Activated naive CD4-positive, alpha-beta T cell treated with anti-CD3 and anti-CD28 coated beads, Interleukin-2, amount 50 U/mL, for 24 hours (primary cell): ENCODE results near the gene TK2.
A peak's percentile ranks its signal among the peaks of the same experiment; 100 is the strongest.
"Not testable (repeated sequence)": the region's sequence is repeated elsewhere in the genome, so short reads cannot be mapped to it uniquely, and the experiment has no call there.

Source experiments
- H3K27ac Mint-ChIP-seq: one replicate; pipeline ENCODE4 v1.8.0; 2021; ENCODE audit warnings: mild to moderate bottlenecking, mixed read lengths
- H3K27me3 Mint-ChIP-seq: one replicate; pipeline ENCODE4 v1.8.0; 2021; ENCODE audit warnings: mixed read lengths
- H3K36me3 Mint-ChIP-seq: one replicate; pipeline ENCODE4 v1.8.0; 2021; ENCODE audit warnings: mixed read lengths
- H3K4me1 Mint-ChIP-seq: one replicate; pipeline ENCODE4 v1.8.0; 2021; ENCODE audit warnings: mixed read lengths
- H3K4me3 Mint-ChIP-seq: one replicate; pipeline ENCODE4 v1.8.0; 2021; ENCODE audit warnings: mild to moderate bottlenecking, mixed read lengths
- H3K9me3 Mint-ChIP-seq: one replicate; pipeline ENCODE4 v1.8.0; 2021; ENCODE audit warnings: mixed read lengths

The TK2 gene

DNA sequence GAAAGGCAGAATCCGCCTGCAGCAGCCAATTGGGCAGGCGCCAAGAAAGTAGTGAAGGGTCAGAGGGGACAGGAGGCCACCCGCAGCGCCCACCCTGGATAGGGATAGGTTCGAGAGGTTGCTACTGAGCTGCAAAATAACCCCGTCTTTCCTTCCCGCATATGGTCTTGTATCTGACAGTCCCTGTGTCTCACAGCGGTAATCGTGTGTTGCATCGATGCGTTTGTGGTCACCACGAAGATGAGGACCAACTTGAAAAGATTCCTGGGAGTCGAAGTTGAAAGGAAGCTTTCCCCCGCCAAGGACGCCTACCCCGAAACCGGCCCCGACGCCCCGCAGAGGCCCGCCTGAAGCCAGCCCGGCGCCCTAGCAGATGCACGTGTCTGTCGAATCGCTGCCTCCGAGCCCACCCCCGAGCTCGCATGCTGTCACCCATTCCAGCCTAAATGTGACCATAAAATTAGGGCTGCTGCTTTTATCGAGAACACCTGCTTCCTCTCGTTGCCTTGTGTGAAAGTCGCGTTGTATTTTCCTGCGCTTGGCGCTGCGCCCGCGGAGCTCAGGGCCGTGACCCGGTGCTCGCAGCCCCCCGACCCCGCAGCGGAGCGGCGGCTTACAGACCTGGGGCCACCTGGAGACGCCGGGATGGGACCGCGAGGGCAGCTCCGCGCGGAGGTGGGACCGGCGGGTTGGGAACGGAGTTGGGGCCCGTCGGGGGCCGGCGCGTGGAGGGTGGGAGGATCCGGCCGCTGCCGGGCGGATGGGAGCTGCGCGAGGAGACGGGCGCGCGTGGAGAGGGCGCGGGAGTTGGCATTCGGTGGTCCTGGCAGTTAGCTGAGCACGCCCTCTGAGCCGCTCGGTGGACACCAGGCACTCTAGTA, 29.0 kb upstream of the TK2 start, which contains the start of gene CMTM2:
TSS of gene CMTM2 (plus strand) at position 813 of the 881 bp plus-strand sequence. CDS start 145 bp downstream, outside the sequence.
- Mint-ChIP-seq H3K27me3 (peaks cover 8% of the 10 kb centered on the region), H3K9me3 (no peaks in the 10 kb centered on the region), H3K4me1 (peaks cover 8% of the 10 kb centered on the region), H3K36me3 (no peaks in the 10 kb centered on the region), H3K27ac (no peak within 1 kb of the TSS), H3K4me3 (peak within 1 kb of the TSS; percentile 75)

DNA sequence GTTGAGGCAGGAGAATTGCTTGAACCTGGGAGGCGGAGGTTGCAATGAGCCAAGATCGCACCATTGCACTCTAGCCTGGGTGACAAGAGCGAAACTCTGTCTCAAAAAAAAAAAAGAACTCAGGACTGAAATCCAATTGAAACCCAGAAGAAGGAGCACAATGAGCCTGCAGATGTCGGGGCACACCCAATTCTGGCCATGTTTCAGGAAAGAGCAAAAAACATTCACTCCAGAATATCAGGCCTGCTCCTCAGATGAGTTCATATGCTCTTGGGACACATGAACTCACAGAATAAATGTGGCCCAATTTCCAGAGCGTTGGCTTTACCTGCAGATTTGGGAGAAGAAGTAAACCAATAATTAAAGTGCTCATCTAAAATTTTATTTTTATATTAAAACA, 26.4 kb upstream of the TK2 start:
- peaks cover 8% of the 10 kb centered on the region for H3K27me3 Mint-ChIP-seq
- H3K9me3 Mint-ChIP-seq: no peaks in the 10 kb centered on the region
- no peak overlapping the region for H3K4me3 Mint-ChIP-seq
- no peaks in the 10 kb centered on the region for H3K36me3 Mint-ChIP-seq
- no peak overlapping the region for H3K27ac Mint-ChIP-seq
- peaks cover 8% of the 10 kb centered on the region for H3K4me1 Mint-ChIP-seq

GRCh38 chr16:66575060-66575459, 25.1 kb upstream of the TK2 start:
- no peak overlapping the region for H3K4me3 Mint-ChIP-seq
- H3K4me1 Mint-ChIP-seq: peaks cover 8% of the 10 kb centered on the region
- H3K36me3 Mint-ChIP-seq: no peaks in the 10 kb centered on the region
- no peak overlapping the region for H3K27ac Mint-ChIP-seq
- H3K27me3 Mint-ChIP-seq: peaks cover 8% of the 10 kb centered on the region
- no peaks in the 10 kb centered on the region for H3K9me3 Mint-ChIP-seq

DNA sequence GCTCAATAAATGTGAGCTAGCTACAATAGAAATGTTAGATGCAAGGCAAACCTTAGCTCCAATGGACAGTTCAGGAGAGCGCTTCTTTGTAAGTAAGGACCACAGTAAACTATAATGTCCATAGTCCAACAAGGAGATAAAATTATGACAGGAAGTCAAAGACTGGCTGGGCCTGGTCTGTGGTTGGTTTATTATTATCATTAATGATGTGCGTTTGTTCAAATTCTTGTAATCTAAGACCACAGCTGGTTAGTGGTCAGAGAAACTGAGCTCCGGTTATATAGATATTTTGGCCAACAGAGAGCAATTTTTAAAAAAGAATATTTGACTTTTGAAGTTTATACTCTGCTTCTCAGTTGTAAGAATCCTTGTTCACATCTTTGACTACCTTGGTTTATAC, 24.6 kb upstream of the TK2 start:
- Mint-ChIP-seq H3K27me3 (peaks cover 5% of the 10 kb centered on the region), H3K9me3 (no peaks in the 10 kb centered on the region), H3K27ac (no peak overlapping the region), H3K36me3 (no peaks in the 10 kb centered on the region), H3K4me3 (no peak overlapping the region), H3K4me1 (peaks cover 7% of the 10 kb centered on the region)

GRCh38 chr16:66574081-66574480, 24.2 kb upstream of the TK2 start:
- H3K27me3 Mint-ChIP-seq: peaks cover 3% of the 10 kb centered on the region
- peaks cover 4% of the 10 kb centered on the region for H3K4me1 Mint-ChIP-seq
- no peaks in the 10 kb centered on the region for H3K36me3 Mint-ChIP-seq
- H3K9me3 Mint-ChIP-seq: no peaks in the 10 kb centered on the region
- H3K27ac Mint-ChIP-seq: no peak overlapping the region
- no peak overlapping the region for H3K4me3 Mint-ChIP-seq

- H3K27me3 Mint-ChIP-seq: no peaks in the 10 kb centered on the region
- peaks cover 2% of the 10 kb centered on the region for H3K9me3 Mint-ChIP-seq
- H3K4me1 Mint-ChIP-seq: peaks cover 9% of the 10 kb centered on the region
- H3K4me3 Mint-ChIP-seq: no peak overlapping the region
- H3K36me3 Mint-ChIP-seq: peaks cover 4% of the 10 kb centered on the region
- no peak overlapping the region for H3K27ac Mint-ChIP-seq
Observed at GRCh38 chr16:66572356-66572755, 22.4 kb upstream of the TK2 start.

DNA sequence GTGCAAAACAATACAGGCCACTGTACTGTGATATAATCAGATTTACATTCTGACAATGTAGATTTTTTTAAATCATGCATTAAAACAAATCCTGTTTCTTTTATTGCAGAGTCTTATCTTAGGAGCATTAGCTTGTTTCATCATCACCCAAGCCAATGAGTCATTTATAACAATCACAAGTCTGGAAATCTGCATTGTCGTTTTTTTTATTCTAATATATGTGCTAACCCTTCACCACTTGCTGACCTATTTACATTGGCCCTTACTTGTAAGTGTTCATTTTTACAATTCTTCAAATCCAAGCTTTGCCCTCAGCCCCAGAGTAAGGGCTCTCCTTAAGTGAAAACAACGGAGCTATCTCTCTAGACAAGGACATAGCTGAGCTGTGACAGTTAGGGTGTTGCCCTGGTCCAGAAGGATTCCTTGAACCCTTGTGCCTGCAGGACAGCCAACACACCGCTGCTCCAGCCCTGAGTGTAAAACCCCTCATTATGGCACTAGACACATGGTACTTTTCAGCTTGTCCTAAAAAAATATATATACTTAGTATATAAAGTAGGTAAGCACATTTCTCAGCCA, 20.0 kb upstream of the TK2 start:
- Mint-ChIP-seq H3K4me1 (peaks cover 10% of the 10 kb centered on the region), H3K27me3 (no peaks in the 10 kb centered on the region), H3K9me3 (peaks cover 3% of the 10 kb centered on the region), H3K4me3 (no peak overlapping the region), H3K36me3 (peaks cover 9% of the 10 kb centered on the region), H3K27ac (no peak overlapping the region)

GRCh38 chr16:66569131-66569530, 19.2 kb upstream of the TK2 start:
- peaks cover 3% of the 10 kb centered on the region for H3K9me3 Mint-ChIP-seq
- peaks cover 14% of the 10 kb centered on the region for H3K4me1 Mint-ChIP-seq
- peaks cover 9% of the 10 kb centered on the region for H3K36me3 Mint-ChIP-seq
- H3K27me3 Mint-ChIP-seq: no peaks in the 10 kb centered on the region
- no peak overlapping the region for H3K4me3 Mint-ChIP-seq
- no peak overlapping the region for H3K27ac Mint-ChIP-seq

- Mint-ChIP-seq H3K4me1 (peaks cover 20% of the 10 kb centered on the region), H3K27ac (no peak overlapping the region), H3K27me3 (no peaks in the 10 kb centered on the region), H3K9me3 (peaks cover 3% of the 10 kb centered on the region), H3K36me3 (peaks cover 9% of the 10 kb centered on the region), H3K4me3 (no peak overlapping the region)
Observed at GRCh38 chr16:66568355-66568754, 18.4 kb upstream of the TK2 start.

DNA sequence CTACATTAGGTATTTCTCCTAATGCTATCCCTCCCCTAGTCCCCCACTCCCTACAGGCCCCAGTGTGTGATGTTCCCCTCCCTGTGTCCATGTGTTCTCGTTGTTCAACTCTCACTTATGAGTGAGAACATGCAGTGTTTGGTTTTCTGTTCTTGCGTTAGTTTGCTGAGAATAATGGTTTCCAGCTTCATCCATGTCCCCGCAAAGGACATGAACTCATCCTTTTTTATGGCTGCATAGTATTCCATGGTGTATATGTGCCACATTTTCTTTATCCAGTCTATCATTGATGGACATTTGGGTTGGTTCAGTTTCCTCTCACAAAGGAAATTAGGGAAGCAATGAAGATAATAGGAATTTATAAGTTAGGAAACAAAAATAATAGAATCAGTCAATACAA, 17.3 kb upstream of the TK2 start:
- H3K27me3 Mint-ChIP-seq, H3K4me3 Mint-ChIP-seq, H3K9me3 Mint-ChIP-seq, H3K27ac Mint-ChIP-seq, H3K36me3 Mint-ChIP-seq: not testable (repeated sequence)
- H3K4me1 Mint-ChIP-seq: peaks cover 30% of the 10 kb centered on the region

DNA sequence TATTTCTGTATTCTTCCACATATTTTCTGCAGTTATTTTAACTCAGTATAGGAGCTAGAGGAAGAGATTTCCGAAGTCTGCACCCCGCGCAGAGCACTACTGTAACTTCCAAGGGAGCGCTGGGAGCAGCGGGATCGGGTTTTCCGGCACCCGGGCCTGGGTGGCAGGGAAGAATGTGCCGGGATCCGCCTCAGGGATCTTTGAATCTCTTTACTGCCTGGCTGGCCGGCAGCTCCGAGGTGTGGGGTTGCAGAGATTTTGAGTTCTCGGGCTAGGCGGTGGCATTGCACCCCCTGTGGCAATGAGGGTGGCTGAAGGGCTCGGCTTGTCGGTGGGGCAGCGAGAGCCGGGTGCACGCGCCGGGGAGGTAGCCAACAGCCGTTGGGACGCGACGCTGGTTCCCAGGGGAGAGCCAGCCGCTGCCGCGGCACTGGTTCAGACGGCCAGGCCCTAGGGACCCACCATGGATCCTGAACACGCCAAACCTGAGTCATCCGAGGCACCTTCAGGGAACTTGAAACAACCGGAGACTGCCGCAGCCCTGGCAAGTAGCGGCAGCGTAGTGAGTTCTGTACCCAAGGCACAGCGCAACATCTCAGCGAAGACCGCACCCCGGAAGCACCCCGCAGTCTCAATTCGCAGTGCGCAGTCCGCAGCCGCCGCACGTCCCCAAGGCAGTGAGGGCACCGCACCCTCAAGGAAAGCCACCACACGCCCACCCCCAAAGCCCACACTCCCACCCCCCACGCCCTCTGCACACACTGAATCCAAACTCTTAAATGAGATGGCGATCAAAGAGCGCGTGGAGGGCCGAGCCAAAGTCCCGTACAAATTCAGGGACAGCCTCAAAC, 16.4 kb upstream of the TK2 start, which contains the start of gene CMTM1:
TSS of gene CMTM1 (plus strand) at position 389 of the 851 bp plus-strand sequence. CDS start at position 464, 75 bp downstream.
- Mint-ChIP-seq H3K27me3 (no peaks in the 10 kb centered on the region), H3K27ac (no peak within 1 kb of the TSS), H3K36me3 (peaks cover 9% of the 10 kb centered on the region), H3K4me1 (peaks cover 38% of the 10 kb centered on the region), H3K9me3 (peaks cover 3% of the 10 kb centered on the region), H3K4me3 (no peak within 1 kb of the TSS)

- Mint-ChIP-seq H3K27ac (peak overlapping the region; percentile 14), H3K4me1 (peaks cover 56% of the 10 kb centered on the region), H3K4me3 (no peak overlapping the region), H3K36me3 (peaks cover 11% of the 10 kb centered on the region), H3K27me3 (no peaks in the 10 kb centered on the region), H3K9me3 (peaks cover 3% of the 10 kb centered on the region)
Observed at GRCh38 chr16:66563574-66564334, 13.8 kb upstream of the TK2 start.

GRCh38 chr16:66562986-66563385, 13.1 kb upstream of the TK2 start:
- Mint-ChIP-seq H3K9me3 (peaks cover 3% of the 10 kb centered on the region), H3K27me3 (no peaks in the 10 kb centered on the region), H3K27ac (peak overlapping the region; percentile 18), H3K36me3 (peaks cover 11% of the 10 kb centered on the region), H3K4me1 (peaks cover 60% of the 10 kb centered on the region), H3K4me3 (no peak overlapping the region)

DNA sequence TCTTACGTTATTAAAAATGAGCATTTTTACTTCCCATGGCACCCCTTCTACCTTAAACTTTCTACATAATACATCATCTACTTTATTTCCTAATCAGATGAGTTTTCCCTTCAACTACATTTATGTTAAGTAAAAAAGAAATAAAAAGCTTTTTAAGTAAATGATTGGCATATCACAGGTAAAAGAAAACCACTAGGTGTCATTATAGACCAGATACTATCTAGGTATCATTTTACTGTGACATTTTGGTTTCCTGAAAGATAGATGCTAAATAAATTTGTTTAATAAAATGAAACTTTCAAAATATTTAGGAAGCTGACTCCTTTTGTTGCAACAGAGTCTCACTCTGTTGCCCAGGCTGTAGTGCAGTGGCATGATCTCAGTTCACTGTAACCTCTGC, 12.5 kb upstream of the TK2 start:
- peaks cover 2% of the 10 kb centered on the region for H3K9me3 Mint-ChIP-seq
- H3K4me1 Mint-ChIP-seq: peaks cover 58% of the 10 kb centered on the region
- no peak overlapping the region for H3K27ac Mint-ChIP-seq
- no peak overlapping the region for H3K4me3 Mint-ChIP-seq
- H3K27me3 Mint-ChIP-seq: no peaks in the 10 kb centered on the region
- H3K36me3 Mint-ChIP-seq: peaks cover 8% of the 10 kb centered on the region
